Measurements from ENCODE around the gene OIT3.

DNA sequence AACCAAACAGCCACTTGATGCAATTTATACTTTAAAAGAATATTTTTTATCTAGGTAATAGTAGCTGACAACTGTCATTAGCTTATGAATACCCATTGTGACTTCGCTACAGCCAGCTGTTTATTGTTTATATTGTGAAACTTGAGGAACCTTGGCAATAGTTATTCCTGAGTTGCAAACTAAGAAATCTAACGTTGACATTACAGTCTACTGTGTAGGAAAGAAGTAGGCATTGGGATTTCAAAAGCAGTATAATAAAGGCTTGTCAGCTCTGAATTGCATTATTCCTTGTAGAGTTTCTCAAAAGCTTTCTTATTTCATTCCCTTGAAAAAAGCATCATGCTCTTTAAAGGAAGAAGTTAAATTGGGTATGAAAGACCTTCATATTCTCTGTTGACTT lies 42.7 kb upstream of the OIT3 start:
- TF ChIP-seq, protein P1, sequence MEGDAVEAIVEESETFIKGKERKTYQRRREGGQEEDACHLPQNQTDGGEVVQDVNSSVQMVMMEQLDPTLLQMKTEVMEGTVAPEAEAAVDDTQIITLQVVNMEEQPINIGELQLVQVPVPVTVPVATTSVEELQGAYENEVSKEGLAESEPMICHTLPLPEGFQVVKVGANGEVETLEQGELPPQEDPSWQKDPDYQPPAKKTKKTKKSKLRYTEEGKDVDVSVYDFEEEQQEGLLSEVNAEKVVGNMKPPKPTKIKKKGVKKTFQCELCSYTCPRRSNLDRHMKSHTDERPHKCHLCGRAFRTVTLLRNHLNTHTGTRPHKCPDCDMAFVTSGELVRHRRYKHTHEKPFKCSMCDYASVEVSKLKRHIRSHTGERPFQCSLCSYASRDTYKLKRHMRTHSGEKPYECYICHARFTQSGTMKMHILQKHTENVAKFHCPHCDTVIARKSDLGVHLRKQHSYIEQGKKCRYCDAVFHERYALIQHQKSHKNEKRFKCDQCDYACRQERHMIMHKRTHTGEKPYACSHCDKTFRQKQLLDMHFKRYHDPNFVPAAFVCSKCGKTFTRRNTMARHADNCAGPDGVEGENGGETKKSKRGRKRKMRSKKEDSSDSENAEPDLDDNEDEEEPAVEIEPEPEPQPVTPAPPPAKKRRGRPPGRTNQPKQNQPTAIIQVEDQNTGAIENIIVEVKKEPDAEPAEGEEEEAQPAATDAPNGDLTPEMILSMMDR (IDR thresholded peaks at IDR 0.05) = no peak
- no peak for TF ChIP-seq POLR2AphosphoS5 (IDR thresholded peaks at IDR 0.05; ENCODE audit: low read depth, low read length)
- TF ChIP-seq, protein P2, sequence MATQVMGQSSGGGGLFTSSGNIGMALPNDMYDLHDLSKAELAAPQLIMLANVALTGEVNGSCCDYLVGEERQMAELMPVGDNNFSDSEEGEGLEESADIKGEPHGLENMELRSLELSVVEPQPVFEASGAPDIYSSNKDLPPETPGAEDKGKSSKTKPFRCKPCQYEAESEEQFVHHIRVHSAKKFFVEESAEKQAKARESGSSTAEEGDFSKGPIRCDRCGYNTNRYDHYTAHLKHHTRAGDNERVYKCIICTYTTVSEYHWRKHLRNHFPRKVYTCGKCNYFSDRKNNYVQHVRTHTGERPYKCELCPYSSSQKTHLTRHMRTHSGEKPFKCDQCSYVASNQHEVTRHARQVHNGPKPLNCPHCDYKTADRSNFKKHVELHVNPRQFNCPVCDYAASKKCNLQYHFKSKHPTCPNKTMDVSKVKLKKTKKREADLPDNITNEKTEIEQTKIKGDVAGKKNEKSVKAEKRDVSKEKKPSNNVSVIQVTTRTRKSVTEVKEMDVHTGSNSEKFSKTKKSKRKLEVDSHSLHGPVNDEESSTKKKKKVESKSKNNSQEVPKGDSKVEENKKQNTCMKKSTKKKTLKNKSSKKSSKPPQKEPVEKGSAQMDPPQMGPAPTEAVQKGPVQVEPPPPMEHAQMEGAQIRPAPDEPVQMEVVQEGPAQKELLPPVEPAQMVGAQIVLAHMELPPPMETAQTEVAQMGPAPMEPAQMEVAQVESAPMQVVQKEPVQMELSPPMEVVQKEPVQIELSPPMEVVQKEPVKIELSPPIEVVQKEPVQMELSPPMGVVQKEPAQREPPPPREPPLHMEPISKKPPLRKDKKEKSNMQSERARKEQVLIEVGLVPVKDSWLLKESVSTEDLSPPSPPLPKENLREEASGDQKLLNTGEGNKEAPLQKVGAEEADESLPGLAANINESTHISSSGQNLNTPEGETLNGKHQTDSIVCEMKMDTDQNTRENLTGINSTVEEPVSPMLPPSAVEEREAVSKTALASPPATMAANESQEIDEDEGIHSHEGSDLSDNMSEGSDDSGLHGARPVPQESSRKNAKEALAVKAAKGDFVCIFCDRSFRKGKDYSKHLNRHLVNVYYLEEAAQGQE (IDR thresholded peaks at IDR 0.05; ENCODE audit: insufficient read depth in 1 of 2, low read depth in 2 of 2, low read length in 1 of 2) = no peak
